NOMO-1 treated with dmso at 0.1 percent for 144 hours (cell line): ENCODE data around the gene UCHL5.
"Not testable (repeated sequence)": the region's sequence is repeated elsewhere in the genome, so short reads cannot be mapped to it uniquely, and the experiment has no call there.

ENCODE experiments used
- DNase-seq: peaks from one replicate; lab custom pipeline; 2025; ENCODE audit not compliant: unreplicated experiment; lab: John Stamatoyannopoulos, UW

Gene UCHL5

GRCh38 chr1:193013005-193013404, 46.2 kb downstream of the UCHL5 start:
- no peak for DNase-seq

- DNase-seq = no peak
These were observed 47.8 kb downstream of the UCHL5 start for GRCh38 chr1:193011406-193011805.

GRCh38 chr1:193009501-193009900, 49.7 kb downstream of the UCHL5 start:
- DNase-seq = no peak

- DNase-seq = no peak
These were observed 53.4 kb downstream of the UCHL5 start for GRCh38 chr1:193005785-193006184.

GRCh38 chr1:192998536-192998935, 60.6 kb downstream of the UCHL5 start:
- no peak for DNase-seq

GRCh38 chr1:192994141-192994540, 65.0 kb downstream of the UCHL5 start:
- DNase-seq = no peak

- DNase-seq = no peak
These were observed 65.6 kb downstream of the UCHL5 start for GRCh38 chr1:192993426-192994085.

- not testable (repeated sequence) for DNase-seq
These were observed 72.3 kb downstream of the UCHL5 start for GRCh38 chr1:192986748-192987334.

- no peak for DNase-seq
These were observed 72.9 kb downstream of the UCHL5 start for GRCh38 chr1:192986110-192986747.

GRCh38 chr1:192984080-192984479, 75.1 kb downstream of the UCHL5 start:
- DNase-seq = no peak

- DNase-seq = no peak
These were observed 75.7 kb downstream of the UCHL5 start for GRCh38 chr1:192983349-192983980.

- DNase-seq = no peak
These were observed 78.3 kb downstream of the UCHL5 start for GRCh38 chr1:192980856-192981255.

GRCh38 chr1:192980334-192980733, 78.8 kb downstream of the UCHL5 start:
- not testable (repeated sequence) for DNase-seq

GRCh38 chr1:192979542-192979941, 79.6 kb downstream of the UCHL5 start:
- no peak for DNase-seq

GRCh38 chr1:192978195-192978710, 80.9 kb downstream of the UCHL5 start:
- DNase-seq = no peak

GRCh38 chr1:192977089-192977706, 82.0 kb downstream of the UCHL5 start:
- no peak for DNase-seq

GRCh38 chr1:192976576-192976975, 82.6 kb downstream of the UCHL5 start:
- no peak for DNase-seq

GRCh38 chr1:192974701-192975100, 84.5 kb downstream of the UCHL5 start:
- no peak for DNase-seq

- no peak for DNase-seq
These were observed 85.2 kb downstream of the UCHL5 start for GRCh38 chr1:192973988-192974387.

GRCh38 chr1:192973202-192973601, 86.0 kb downstream of the UCHL5 start:
- DNase-seq = no peak

GRCh38 chr1:192969091-192969490, 90.1 kb downstream of the UCHL5 start:
- DNase-seq = no peak
